Jurkat, Clone E6-1 (cell line): ENCODE measurements around the gene FHOD3.
"Not testable (repeated sequence)": the region's sequence is repeated elsewhere in the genome, so short reads cannot be mapped to it uniquely, and the experiment has no call there.

Experiments
- DNase-seq: peaks from one replicate; pipeline ENCODE4 v3.0.0-alpha.2; 2011; ENCODE audit warnings: low read depth, low spot score
- H3K4me3 ChIP-seq: 2 replicates; pipeline ENCODE4 v1.5.1; 2011; ENCODE audit warnings: mild to moderate bottlenecking, low read length, control low read depth, moderate library complexity

Gene FHOD3

GRCh38 chr18:36798738-36799473 lies 501.4 kb downstream of the FHOD3 start:
- no peak for DNase-seq
- H3K4me3 ChIP-seq: no peak overlapping the region

- no peak overlapping the region for H3K4me3 ChIP-seq
- no peak for DNase-seq
These were observed 507.6 kb downstream of the FHOD3 start for GRCh38 chr18:36805105-36805504.

GRCh38 chr18:36808681-36809080 lies 511.2 kb downstream of the FHOD3 start:
- DNase-seq: no peak
- H3K4me3 ChIP-seq: no peak overlapping the region

GRCh38 chr18:36809590-36810381 lies 512.3 kb downstream of the FHOD3 start:
- H3K4me3 ChIP-seq: no peak overlapping the region
- DNase-seq: peak; percentile 62

- DNase-seq: no peak
- no peak overlapping the region for H3K4me3 ChIP-seq
These were observed 513.9 kb downstream of the FHOD3 start for GRCh38 chr18:36811430-36811829.

GRCh38 chr18:36811955-36812354 lies 514.4 kb downstream of the FHOD3 start:
- DNase-seq: no peak

GRCh38 chr18:36812678-36813077 lies 515.2 kb downstream of the FHOD3 start:
- no peak overlapping the region for H3K4me3 ChIP-seq
- DNase-seq: no peak

More at GRCh38 chr18:36811955-36812354, 514.4 kb downstream of the FHOD3 start:
- H3K4me3 ChIP-seq: no peak overlapping the region

GRCh38 chr18:36813101-36813775 lies 515.7 kb downstream of the FHOD3 start:
- DNase-seq: no peak
- H3K4me3 ChIP-seq: no peak overlapping the region

GRCh38 chr18:36813824-36814223 lies 516.3 kb downstream of the FHOD3 start:
- no peak for DNase-seq
- no peak overlapping the region for H3K4me3 ChIP-seq

GRCh38 chr18:36814994-36815393 lies 517.5 kb downstream of the FHOD3 start:
- H3K4me3 ChIP-seq: no peak overlapping the region
- DNase-seq: no peak

GRCh38 chr18:36816096-36816495 lies 518.6 kb downstream of the FHOD3 start:
- H3K4me3 ChIP-seq, DNase-seq: not testable (repeated sequence)

- no peak for DNase-seq
- H3K4me3 ChIP-seq: no peak overlapping the region
These were observed 519.5 kb downstream of the FHOD3 start for GRCh38 chr18:36817039-36817438.

- no peak for DNase-seq
These were observed 521.1 kb downstream of the FHOD3 start for GRCh38 chr18:36818652-36819051.

GRCh38 chr18:36819621-36820020 lies 522.1 kb downstream of the FHOD3 start:
- no peak for DNase-seq
- H3K4me3 ChIP-seq: no peak overlapping the region

More at GRCh38 chr18:36818652-36819051, 521.1 kb downstream of the FHOD3 start:
- no peak overlapping the region for H3K4me3 ChIP-seq

- no peak overlapping the region for H3K4me3 ChIP-seq
- DNase-seq: no peak
These were observed 524.2 kb downstream of the FHOD3 start for GRCh38 chr18:36821681-36822080.

- H3K4me3 ChIP-seq: no peak overlapping the region
- DNase-seq: no peak
These were observed 528.0 kb downstream of the FHOD3 start for GRCh38 chr18:36825526-36825925.

- H3K4me3 ChIP-seq: no peak overlapping the region
- no peak for DNase-seq
These were observed 529.0 kb downstream of the FHOD3 start for GRCh38 chr18:36826556-36826955.

GRCh38 chr18:36828157-36828629 lies 530.7 kb downstream of the FHOD3 start:
- H3K4me3 ChIP-seq: peak overlapping the region; percentile 95
- DNase-seq: no peak

- DNase-seq: peak; percentile 79
- peak within 1 kb of the TSS; percentile 95 for H3K4me3 ChIP-seq
These were observed 531.3 kb downstream of the FHOD3 start, which contains the start of the genes KIAA1328 and TPGS2 for GRCh38 chr18:36828630-36829361. TSS of gene KIAA1328 (plus strand) at chr18:36829127. CDS start at chr18:36829139, 12 bp downstream. TSS of gene TPGS2 (minus strand) at chr18:36829002. CDS start at chr18:36828767, 235 bp downstream.
